A549 (cell line): ENCODE measurements around the gene FAM3C.

Source experiments
- CEBPB ChIP-seq, 2 experiments: fragments of >200 bp in 1 of 2; sonication (Bioruptor Twin) in 1 of 2; formaldehyde crosslinking in 1 of 2; IDR thresholded peaks; 2 replicates each; pipeline ENCODE4 v1.6.1; 2012 to 2016
- EHMT2 ChIP-seq: fragments of 200-600 bp; sonication (generic); IDR thresholded peaks from 2 replicates; pipeline ENCODE4 v1.6.1; 2016; ENCODE audit warnings: antibody characterized with exemption, low read depth, mild to moderate bottlenecking, moderate library complexity
- KDM1A ChIP-seq: fragments of 200-600 bp; sonication (generic); IDR thresholded peaks from 2 replicates; pipeline ENCODE4 v1.6.1; 2016; ENCODE audit warnings: low read depth, mild to moderate bottlenecking
- MAX ChIP-seq: IDR thresholded peaks from 2 replicates; pipeline ENCODE4 v1.6.1; 2012
- POLR2A ChIP-seq: IDR thresholded peaks from 2 replicates; pipeline ENCODE4 v1.6.1; 2012; ENCODE audit warnings: mild to moderate bottlenecking, low read length

GRCh38 chr7:121302214-121302745 lies 93.8 kb downstream of the FAM3C start:
- TF ChIP-seq MAX, result no peak
- no peak for TF ChIP-seq KDM1A
- TF ChIP-seq EHMT2, result no peak
- no peak for TF ChIP-seq CEBPB (IDR thresholded peaks at IDR 0.05)
- no peak for TF ChIP-seq POLR2A
